Naive thymus-derived CD8-positive, alpha-beta T cell (primary cell): Measurements from ENCODE around the gene TNKS2. TPM values are rescaled to one million over a fixed set of nuclear protein-coding genes. Genes with fewer than 3 reads are reported as not detected.
A peak's percentile ranks its signal among the peaks of the same experiment; 100 is the strongest.
"Not testable (repeated sequence)": the region's sequence is repeated elsewhere in the genome, so short reads cannot be mapped to it uniquely, and the experiment has no call there.

Experiments used
- ATAC-seq, 2 donors: fragments of 150-1000 bp; cut with Tn5 transposase in 1 of 2; sonication (Bioruptor Pico), chemical (Tn5 transposase) in 1 of 2; 1 replicate in 1 of 2; 2 replicates in 1 of 2; pipeline ENCODE4 v1.10.0; 2021; ENCODE audit warnings: mild to moderate bottlenecking in 2 of 2, moderate library complexity in 2 of 2
- POLR2A ChIA-PET: fragments of 350-600 bp; sonication (Branson Sonifier 250); formaldehyde crosslinking; loops from one replicate; lab custom pipeline; 2021; ENCODE audit warnings: antibody characterized with exemption; lab: Charles Lee
- DNase-seq, 10 donors: peaks; one replicate each; pipeline versions ENCODE4 v3.0.0 to v3.0.0-alpha.2; 2020 to 2022
- H3K27ac Mint-ChIP-seq, 10 donors: one replicate each; pipeline ENCODE4 v1.8.0; 2020 to 2022; ENCODE audit warnings: mild to moderate bottlenecking in 10 of 10, mixed read lengths in 10 of 10, moderate library complexity in 4 of 10, inconsistent platforms in 1 of 10
- H3K27me3 Mint-ChIP-seq, 5 donors: one replicate each; pipeline ENCODE4 v1.8.0; 2021 to 2022; ENCODE audit warnings: mixed read lengths in 5 of 5
- H3K36me3 Mint-ChIP-seq, 3 donors: one replicate each; pipeline ENCODE4 v1.8.0; 2020 to 2022; ENCODE audit warnings: mixed read lengths in 3 of 3, mild to moderate bottlenecking in 2 of 3, inconsistent platforms in 1 of 3
- H3K4me1 Mint-ChIP-seq, 4 donors: one replicate each; pipeline ENCODE4 v1.8.0; 2021 to 2022; ENCODE audit warnings: mixed read lengths in 4 of 4
- H3K4me3 Mint-ChIP-seq, 10 donors: one replicate each; pipeline ENCODE4 v1.8.0; 2020 to 2022; ENCODE audit warnings: mild to moderate bottlenecking in 10 of 10, mixed read lengths in 10 of 10, moderate library complexity in 6 of 10, inconsistent platforms in 1 of 10
- H3K9me3 Mint-ChIP-seq, 9 donors: one replicate each; pipeline ENCODE4 v1.8.0; 2020 to 2022; ENCODE audit warnings: mixed read lengths in 9 of 9, mild to moderate bottlenecking in 3 of 9, inconsistent platforms in 1 of 9, moderate library complexity in 1 of 9
- polyA plus RNA-seq, 3 donors: library from polyadenylated mRNA; unstranded; fragments of 300-500 nt; fragmentation: Illumina TruSeq; gene quantifications; one replicate each; pipeline ENCODE4 v1.2.3, GENCODE V29; 2021
- total RNA-seq, 8 experiments: library from RNA in 2 of 8; stranded (reverse) in 2 of 8; gene quantifications; one replicate each; pipeline ENCODE4 v1.2.3 and lab custom pipeline; 2021 to 2026

TNKS2 gene
- total RNA-seq (10 to 100 TPM; 57.0 to 57.7 TPM), polyA plus RNA-seq (10 to 100 TPM; 15.2 to 25.4 (median 18.6) TPM), total RNA-seq (lab: John Stamatoyannopoulos, UW) (87.1 to 159 (median 99.6) reads per million in 6 experiments)

- Mint-ChIP-seq H3K36me3 (peaks cover 0 to 33% (median 7%) of the 10 kb centered on the region in 3 donors), H3K4me3 (peak within 1 kb of the TSS; percentile 93 to 100 (median 98)), H3K27ac (peak within 1 kb of the TSS; percentile 92 to 99 (median 98)), H3K27me3 (no peaks in the 10 kb centered on the region), H3K4me1 (peaks cover 31 to 68% (median 62%) of the 10 kb centered on the region in 4 donors), H3K9me3 (no peaks in the 10 kb centered on the region)
- ATAC-seq (peak; percentile 80), DNase-seq (peak; percentile 84 to 95 (median 92))
- POLR2A ChIA-PET: interaction anchor here (0.6 to 4.2 kb wide), 12 partner anchors 9 to 794 kb away, joined by 3 to 38 read pairs (median 6); partner anchors contain the start of genes BTAF1, FGFBP3 and IDE
Observed at GRCh38 chr10:91797874-91798648, at the start of gene TNKS2. Gene TNKS2, plus strand, starts transcription at chr10:91798426. Its CDS starts 265 bp downstream, at chr10:91798691.

- POLR2A ChIA-PET, H3K4me1 Mint-ChIP-seq, H3K9me3 Mint-ChIP-seq, H3K27ac Mint-ChIP-seq, H3K4me3 Mint-ChIP-seq, ATAC-seq, DNase-seq: not testable (repeated sequence)
- Mint-ChIP-seq H3K27me3 (peaks cover 4 to 18% (median 13%) of the 10 kb centered on the region in 5 donors), H3K36me3 (peaks cover 3 to 11% (median 5%) of the 10 kb centered on the region in 3 donors)
Observed at GRCh38 chr10:91749592-91749991, 48.6 kb upstream of the TNKS2 start.

GRCh38 chr10:91756286-91756685 lies 41.9 kb upstream of the TNKS2 start:
- peaks cover 0 to 10% (median 2%) of the 10 kb centered on the region in 5 donors for H3K27me3 Mint-ChIP-seq
- POLR2A ChIA-PET: no interaction called here

GRCh38 chr10:91758303-91759146 lies 39.7 kb upstream of the TNKS2 start:
- Mint-ChIP-seq H3K4me3 (no peak overlapping the region), H3K27ac (no peak overlapping the region), H3K36me3 (no peaks in the 10 kb centered on the region), H3K9me3 (no peaks in the 10 kb centered on the region), H3K4me1 (peaks cover 0 to 7% (median 5%) of the 10 kb centered on the region in 4 donors), H3K27me3 (peaks cover 0 to 10% (median 2%) of the 10 kb centered on the region in 5 donors)
- POLR2A ChIA-PET: interaction anchor here (0.5 to 1.2 kb wide), 4 partner anchors 40 to 155 kb away, joined by 3 to 5 read pairs (median 4); partner anchors contain the start of gene TNKS2
- ATAC-seq: peak; percentile 80 to 82
- DNase-seq: peak in 3 of 10 donors; percentile 57 to 68 (median 59)

More at GRCh38 chr10:91756286-91756685, 41.9 kb upstream of the TNKS2 start:
- DNase-seq: no peak
- Mint-ChIP-seq H3K4me1 (peaks cover 0 to under 1% (median 0%) of the 10 kb centered on the region in 4 donors), H3K9me3 (no peaks in the 10 kb centered on the region), H3K27ac (no peak overlapping the region), H3K4me3 (no peak overlapping the region), H3K36me3 (no peaks in the 10 kb centered on the region)
- ATAC-seq: no peak

GRCh38 chr10:91759581-91759986 lies 38.6 kb upstream of the TNKS2 start:
- ATAC-seq (no peak), DNase-seq (no peak)
- Mint-ChIP-seq H3K9me3 (no peaks in the 10 kb centered on the region), H3K27me3 (peaks cover 0 to 8% (median 2%) of the 10 kb centered on the region in 5 donors), H3K4me3 (no peak overlapping the region), H3K4me1 (peaks cover 0 to 7% (median 5%) of the 10 kb centered on the region in 4 donors), H3K27ac (no peak overlapping the region), H3K36me3 (no peaks in the 10 kb centered on the region)
- POLR2A ChIA-PET: no interaction called here

- Mint-ChIP-seq H3K4me3 (no peak overlapping the region), H3K9me3 (no peaks in the 10 kb centered on the region), H3K36me3 (no peaks in the 10 kb centered on the region), H3K4me1 (peaks cover 0 to 7% (median 5%) of the 10 kb centered on the region in 4 donors), H3K27ac (no peak overlapping the region), H3K27me3 (peaks cover 0 to 5% (median 0%) of the 10 kb centered on the region in 5 donors)
- DNase-seq (no peak), ATAC-seq (no peak)
- POLR2A ChIA-PET: interaction anchor here (0.6 kb wide), 1 partner anchor 48 kb away, joined by 3 read pairs; no protein-coding TSS in a partner anchor
Observed at GRCh38 chr10:91761721-91762120, 36.5 kb upstream of the TNKS2 start.

- Mint-ChIP-seq H3K4me3 (no peak overlapping the region), H3K4me1 (peaks cover 0 to 7% (median 5%) of the 10 kb centered on the region in 4 donors), H3K27ac (no peak overlapping the region), H3K9me3 (no peaks in the 10 kb centered on the region), H3K36me3 (no peaks in the 10 kb centered on the region), H3K27me3 (peaks cover 0 to 5% (median 0%) of the 10 kb centered on the region in 5 donors)
- DNase-seq (no peak), ATAC-seq (no peak)
- POLR2A ChIA-PET: no interaction called here
Observed at GRCh38 chr10:91762878-91763277, 35.3 kb upstream of the TNKS2 start.

- Mint-ChIP-seq H3K4me3 (no peak overlapping the region), H3K4me1 (peaks cover 0 to 4% (median 2%) of the 10 kb centered on the region in 4 donors)
- ATAC-seq: no peak
Observed at GRCh38 chr10:91766676-91767075, 31.6 kb upstream of the TNKS2 start.

GRCh38 chr10:91768123-91768522 lies 30.1 kb upstream of the TNKS2 start:
- H3K27me3 Mint-ChIP-seq: peaks cover 0 to 11% (median 0%) of the 10 kb centered on the region in 5 donors
- ATAC-seq: no peak
- POLR2A ChIA-PET: no interaction called here
- no peaks in the 10 kb centered on the region for H3K4me1 Mint-ChIP-seq
- H3K9me3 Mint-ChIP-seq: no peaks in the 10 kb centered on the region
- DNase-seq: no peak
- no peaks in the 10 kb centered on the region for H3K36me3 Mint-ChIP-seq
- H3K27ac Mint-ChIP-seq: no peak overlapping the region
- no peak overlapping the region for H3K4me3 Mint-ChIP-seq

More at GRCh38 chr10:91766676-91767075, 31.6 kb upstream of the TNKS2 start:
- Mint-ChIP-seq H3K36me3 (no peaks in the 10 kb centered on the region), H3K27me3 (peaks cover 0 to 3% (median 0%) of the 10 kb centered on the region in 5 donors), H3K9me3 (no peaks in the 10 kb centered on the region), H3K27ac (no peak overlapping the region)
- DNase-seq: no peak
- POLR2A ChIA-PET: no interaction called here

- H3K27ac Mint-ChIP-seq: no peak overlapping the region
- DNase-seq (no peak), ATAC-seq (no peak)
- POLR2A ChIA-PET: no interaction called here
- no peaks in the 10 kb centered on the region for H3K36me3 Mint-ChIP-seq
- H3K4me3 Mint-ChIP-seq: no peak overlapping the region
- no peaks in the 10 kb centered on the region for H3K9me3 Mint-ChIP-seq
- H3K27me3 Mint-ChIP-seq: peaks cover 4 to 14% (median 10%) of the 10 kb centered on the region in 5 donors
- no peaks in the 10 kb centered on the region for H3K4me1 Mint-ChIP-seq
Observed at GRCh38 chr10:91771907-91772306, 26.3 kb upstream of the TNKS2 start.

GRCh38 chr10:91772461-91772860 lies 25.8 kb upstream of the TNKS2 start:
- Mint-ChIP-seq H3K27ac (no peak overlapping the region), H3K36me3 (no peaks in the 10 kb centered on the region), H3K9me3 (no peaks in the 10 kb centered on the region), H3K4me1 (no peaks in the 10 kb centered on the region), H3K27me3 (peaks cover 4 to 15% (median 10%) of the 10 kb centered on the region in 5 donors), H3K4me3 (no peak overlapping the region)
- no peak for ATAC-seq
- POLR2A ChIA-PET: no interaction called here
- no peak for DNase-seq

GRCh38 chr10:91772869-91773268 lies 25.4 kb upstream of the TNKS2 start:
- DNase-seq (no peak), ATAC-seq (no peak)
- Mint-ChIP-seq H3K27ac (no peak overlapping the region), H3K9me3 (no peaks in the 10 kb centered on the region), H3K27me3 (peaks cover 4 to 16% (median 10%) of the 10 kb centered on the region in 5 donors), H3K4me1 (no peaks in the 10 kb centered on the region), H3K36me3 (peaks cover 0 to 2% (median 0%) of the 10 kb centered on the region in 3 donors), H3K4me3 (no peak overlapping the region)
- POLR2A ChIA-PET: no interaction called here
